HepG2 (cell line): Measurements from ENCODE around the gene ZNF546. TPM values are rescaled to one million over a fixed set of nuclear protein-coding genes. Genes with fewer than 3 reads are reported as not detected.
A peak's percentile ranks its signal among the peaks of the same experiment; 100 is the strongest.

ENCODE experiments used
- ATM ChIP-seq: fragments of 450-650 bp; IDR thresholded peaks from 2 replicates; pipeline ENCODE4 v1.7.1; 2017; ENCODE audit warnings: mild to moderate bottlenecking, borderline replicate concordance
- FOXO1 ChIP-seq: sonication (generic); formaldehyde crosslinking; IDR thresholded peaks from 2 replicates; pipeline ENCODE4 v1.4.0; 2020; ENCODE audit warnings: missing genetic modification reagents
- GTF2F1 ChIP-seq: fragments of 150-350 bp; IDR thresholded peaks from 2 replicates; pipeline ENCODE4 v1.6.1; 2014; ENCODE audit warnings: low read length
- HNF4G ChIP-seq, 2 experiments: sonication (generic) in 1 of 2; formaldehyde crosslinking in 1 of 2; IDR thresholded peaks; 2 replicates each; pipeline versions ENCODE4 v1.4.0 to v1.6.1; 2011 to 2020; ENCODE audit warnings: borderline replicate concordance in 2 of 2, low read depth in 2 of 2, mild to moderate bottlenecking in 2 of 2, low read length in 1 of 2, missing genetic modification reagents in 1 of 2, moderate library complexity in 1 of 2
- HNRNPH1 ChIP-seq: fragments of 200-400 bp; formaldehyde crosslinking; optimal IDR thresholded peaks from 2 replicates; pipeline ENCODE3; 2017; ENCODE audit warnings: mild to moderate bottlenecking, low read depth, low read length
- LBX2 ChIP-seq: sonication (generic); formaldehyde crosslinking; IDR thresholded peaks from 2 replicates; pipeline ENCODE4 v1.5.0; 2020; ENCODE audit warnings: missing genetic modification reagents, mild to moderate bottlenecking, borderline replicate concordance
- NKX3-1 ChIP-seq: sonication (generic); formaldehyde crosslinking; IDR thresholded peaks from 2 replicates; pipeline ENCODE4 v1.5.0; 2020; ENCODE audit warnings: missing genetic modification reagents
- NR3C1 ChIP-seq: sonication (generic); formaldehyde crosslinking; IDR thresholded peaks from 2 replicates; pipeline ENCODE4 v1.4.0; 2020; ENCODE audit warnings: missing genetic modification reagents
- PHB2 ChIP-seq: fragments of 450-650 bp; IDR thresholded peaks from 2 replicates; pipeline ENCODE4 v1.6.1; 2018; ENCODE audit not compliant: partially characterized antibody
- RBAK ChIP-seq: sonication (generic); formaldehyde crosslinking; IDR thresholded peaks from 2 replicates; pipeline ENCODE4 v1.5.1; 2020; ENCODE audit warnings: mild to moderate bottlenecking, missing genetic modification reagents
- RELA ChIP-seq: sonication (generic); formaldehyde crosslinking; IDR thresholded peaks from 2 replicates; pipeline ENCODE4 v1.4.0; 2020; ENCODE audit warnings: missing genetic modification reagents
- TBP ChIP-seq: sonication (generic); formaldehyde crosslinking; IDR thresholded peaks from 2 replicates; pipeline ENCODE4 v1.5.0; 2020; ENCODE audit warnings: missing genetic modification reagents
- TEAD3 ChIP-seq: optimal IDR thresholded peaks from 2 replicates; pipeline ENCODE3; 2016; ENCODE audit warnings: borderline replicate concordance
- TFAP4 ChIP-seq: sonication (generic); IDR thresholded peaks from 2 replicates; pipeline ENCODE4 v1.6.1; 2016; ENCODE audit warnings: low read depth, borderline replicate concordance
- ZMYM4 ChIP-seq: sonication (generic); formaldehyde crosslinking; IDR thresholded peaks from 2 replicates; pipeline ENCODE4 v1.8.1; 2023; ENCODE audit warnings: mild to moderate bottlenecking, missing genetic modification reagents
- ZNF253 ChIP-seq: sonication (generic); formaldehyde crosslinking; IDR thresholded peaks from 2 replicates; pipeline ENCODE4 v1.8.0; 2022; ENCODE audit warnings: mild to moderate bottlenecking, missing genetic modification reagents, borderline replicate concordance
- ZNF326 ChIP-seq: sonication (generic); formaldehyde crosslinking; IDR thresholded peaks from 2 replicates; pipeline ENCODE4 v1.4.0; 2020; ENCODE audit warnings: missing genetic modification reagents, borderline replicate concordance
- ZNF329 ChIP-seq: sonication (generic); formaldehyde crosslinking; IDR thresholded peaks from 2 replicates; pipeline ENCODE4 v1.9.0; 2021; ENCODE audit warnings: low read depth, mild to moderate bottlenecking, missing genetic modification reagents
- ZNF567 ChIP-seq: sonication (generic); formaldehyde crosslinking; IDR thresholded peaks from 2 replicates; pipeline ENCODE4 v1.8.1; 2023; ENCODE audit warnings: mild to moderate bottlenecking, missing genetic modification reagents, borderline replicate concordance
- ZNF589 ChIP-seq: sonication (generic); formaldehyde crosslinking; conservative IDR thresholded peaks from 2 replicates; pipeline ENCODE4 v1.8.0; 2022; ENCODE audit warnings: mild to moderate bottlenecking, moderate library complexity, missing genetic modification reagents
- polyA plus RNA-seq, 8 experiments: library from polyadenylated mRNA; depleted of rRNA in 3 of 8; stranded (reverse) in 7 of 8; unstranded in 1 of 8; fragments of >200 nt; fragmentation: Illumina TruSeq in 4 of 8; extraction: Trizol in 4 of 8; gene quantifications; 2 replicates each; pipeline versions ENCODE4 v1.2.1 to v1.2.3, GENCODE V29; 2011 to 2016; ENCODE audit warnings: low read depth in 4 of 8, missing spikeins in 1 of 8, mixed read lengths in 1 of 8; ENCODE audit not compliant: insufficient read depth in 1 of 8
- total RNA-seq, 5 experiments: library from RNA; depleted of rRNA; stranded (reverse); fragments of >200 nt; fragmentation: Illumina TruSeq; extraction: Trizol; gene quantifications; 2 replicates each; pipeline ENCODE4 v1.2.3, GENCODE V29; 2016; ENCODE audit warnings: low read depth in 1 of 5
- TF ChIP-seq, protein P1 (sequence below): sonication (generic); formaldehyde crosslinking; conservative IDR thresholded peaks from 2 replicates; pipeline ENCODE4 v1.4.0; 2020; ENCODE audit warnings: missing genetic modification reagents

Gene ZNF546
- total and polyA plus RNA-seq, 2 of the 13 experiments (the other 11 are each of a cell fraction or from before 2014, with no cell fraction given): 2.2 to 4.1 TPM

- TF ChIP-seq ZNF253 (CRISPR knock-in tag) (no peak), LBX2 (CRISPR knock-in tag) (0 out of 2 replicates have a peak, but pooled peaks have one; percentile 18), ZNF326 (CRISPR knock-in tag) (no peak), NR3C1 (CRISPR knock-in tag) (no peak), RBAK (CRISPR knock-in tag) (no peak), ZMYM4 (peak; percentile 79), HNF4G (IDR thresholded peaks at IDR 0.05; ENCODE audit: borderline replicate concordance, low read depth, low read length) (0 out of 2 replicates have a peak, but pooled peaks have one; percentile 9), HNF4G (CRISPR knock-in tag; IDR thresholded peaks at IDR 0.05; ENCODE audit: borderline replicate concordance, low read depth) (peak; percentile 48; the same call in 1 of the 2 replicates), TEAD3 (CRISPR knock-in tag) (peak; percentile 85), ZNF329 (0 out of 2 replicates have a peak, but pooled peaks have one; percentile 41), TBP (no peak), ZNF567 (CRISPR knock-in tag) (peak; percentile 97), PHB2 (no peak), ZNF589 (CRISPR knock-in tag) (no peak), GTF2F1 (no peak), TFAP4 (peak; percentile 54; the same call in 1 of the 2 replicates), HNRNPH1 (no peak), RELA (CRISPR knock-in tag) (no peak), FOXO1 (CRISPR knock-in tag) (peak; percentile 62; the same call in 1 of the 2 replicates), ATM (no peak), NKX3-1 (CRISPR knock-in tag) (peak; percentile 82)
- TF ChIP-seq, protein P1, sequence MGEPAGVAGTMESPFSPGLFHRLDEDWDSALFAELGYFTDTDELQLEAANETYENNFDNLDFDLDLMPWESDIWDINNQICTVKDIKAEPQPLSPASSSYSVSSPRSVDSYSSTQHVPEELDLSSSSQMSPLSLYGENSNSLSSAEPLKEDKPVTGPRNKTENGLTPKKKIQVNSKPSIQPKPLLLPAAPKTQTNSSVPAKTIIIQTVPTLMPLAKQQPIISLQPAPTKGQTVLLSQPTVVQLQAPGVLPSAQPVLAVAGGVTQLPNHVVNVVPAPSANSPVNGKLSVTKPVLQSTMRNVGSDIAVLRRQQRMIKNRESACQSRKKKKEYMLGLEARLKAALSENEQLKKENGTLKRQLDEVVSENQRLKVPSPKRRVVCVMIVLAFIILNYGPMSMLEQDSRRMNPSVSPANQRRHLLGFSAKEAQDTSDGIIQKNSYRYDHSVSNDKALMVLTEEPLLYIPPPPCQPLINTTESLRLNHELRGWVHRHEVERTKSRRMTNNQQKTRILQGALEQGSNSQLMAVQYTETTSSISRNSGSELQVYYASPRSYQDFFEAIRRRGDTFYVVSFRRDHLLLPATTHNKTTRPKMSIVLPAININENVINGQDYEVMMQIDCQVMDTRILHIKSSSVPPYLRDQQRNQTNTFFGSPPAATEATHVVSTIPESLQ (CRISPR knock-in tag): 0 out of 2 replicates have a peak, but pooled peaks have one; percentile 66
These were observed 26.0 kb upstream of the ZNF546 start, which contains the start of gene PSMC4 (continued) for GRCh38 chr19:39970675-39971379.
